Activated T-cell treated with anti-CD3 and anti-CD28 coated beads, Interleukin-2, amount 50 U/mL, for 72 hours (primary cell): Measurements from ENCODE around the gene PRSS27. TPM values are rescaled to one million over a fixed set of nuclear protein-coding genes. Genes with fewer than 3 reads are reported as not detected.
"Not testable (repeated sequence)": the region's sequence is repeated elsewhere in the genome, so short reads cannot be mapped to it uniquely, and the experiment has no call there.

ENCODE experiments used
- ATAC-seq, 2 donors: fragments of 150-1000 bp; cut with Tn5 transposase; replicated peaks in 1 of 2; 2 replicates each; pipeline ENCODE4 v1.10.0; 2021; ENCODE audit warnings: moderate library complexity in 2 of 2, mild to moderate bottlenecking in 1 of 2
- DNase-seq, 2 donors: peaks; one replicate each; pipeline ENCODE4 v3.0.0; 2021 to 2022; ENCODE audit warnings: mixed read lengths in 1 of 2
- H3K27ac Mint-ChIP-seq: one replicate; pipeline ENCODE4 v1.8.0; 2022; ENCODE audit warnings: mild to moderate bottlenecking, moderate library complexity, mixed read lengths
- H3K27me3 Mint-ChIP-seq: one replicate; pipeline ENCODE4 v1.8.0; 2022; ENCODE audit warnings: low read depth, mixed read lengths
- H3K36me3 Mint-ChIP-seq, 2 donors: one replicate each; pipeline ENCODE4 v1.8.0; 2022; ENCODE audit warnings: mixed read lengths in 2 of 2, mild to moderate bottlenecking in 1 of 2; ENCODE audit not compliant: insufficient read depth in 2 of 2
- H3K4me1 Mint-ChIP-seq: one replicate; pipeline ENCODE4 v1.8.0; 2022; ENCODE audit warnings: low read depth, mixed read lengths
- H3K4me3 Mint-ChIP-seq, 2 donors: one replicate each; pipeline ENCODE4 v1.8.0; 2022; ENCODE audit warnings: mild to moderate bottlenecking in 2 of 2, mixed read lengths in 2 of 2, moderate library complexity in 2 of 2
- H3K9me3 Mint-ChIP-seq, 2 donors: one replicate each; pipeline ENCODE4 v1.8.0; 2022; ENCODE audit warnings: mixed read lengths in 2 of 2
- total RNA-seq, 2 donors: library from RNA; stranded (reverse); gene quantifications; one replicate each; pipeline ENCODE4 v1.2.3, GENCODE V29; 2022

PRSS27 gene
- total RNA-seq, 2 donors from 2014 or later: 7.6 to 8.8 TPM

DNA sequence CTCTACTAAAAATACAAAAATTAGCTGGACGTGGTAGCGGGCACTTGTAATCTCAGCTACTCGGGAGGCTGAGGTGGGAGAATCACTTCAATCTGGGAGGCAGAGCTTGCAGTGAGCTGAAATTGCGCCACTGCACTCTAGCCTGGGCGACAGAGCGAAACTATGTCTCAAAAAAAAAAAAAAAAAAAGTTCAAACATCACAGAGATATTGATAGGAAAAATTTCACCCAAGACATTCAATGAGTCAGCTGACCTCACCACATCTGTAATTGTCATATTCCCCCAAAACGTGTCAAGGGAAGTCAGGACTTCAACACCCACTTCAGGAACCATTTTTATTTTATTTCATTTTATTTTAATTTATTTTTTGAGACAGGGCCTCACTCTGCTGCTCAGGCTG lies 8.0 kb upstream of the PRSS27 start:
- DNase-seq (no peak), ATAC-seq (peak in 1 of 2 donors; percentile 51)
- Mint-ChIP-seq H3K27ac (no peak overlapping the region), H3K9me3 (no peaks in the 10 kb centered on the region), H3K27me3 (peaks cover 6% of the 10 kb centered on the region), H3K36me3 (no peaks in the 10 kb centered on the region), H3K4me1 (peaks cover 7% of the 10 kb centered on the region), H3K4me3 (no peak overlapping the region)

DNA sequence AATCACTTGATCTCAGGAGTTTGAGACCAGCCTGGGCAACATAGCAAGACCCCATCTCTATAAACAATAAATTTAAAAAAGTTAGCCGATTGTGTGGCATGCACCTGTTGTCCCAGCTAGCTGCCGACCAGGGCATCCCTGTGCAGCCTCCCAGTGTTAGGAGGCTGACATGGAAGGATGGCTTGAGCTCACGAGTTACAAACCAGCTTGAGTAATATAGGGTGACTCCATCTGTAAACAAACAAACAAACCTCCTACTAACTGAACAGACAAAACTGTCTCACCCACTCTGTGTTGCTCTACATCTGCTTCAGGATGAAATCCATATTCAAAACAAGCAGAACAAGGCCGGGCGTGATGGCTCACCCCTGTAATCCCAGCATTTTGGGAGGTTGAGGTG lies 6.9 kb upstream of the PRSS27 start:
- H3K4me1 Mint-ChIP-seq: peaks cover 7% of the 10 kb centered on the region

DNA sequence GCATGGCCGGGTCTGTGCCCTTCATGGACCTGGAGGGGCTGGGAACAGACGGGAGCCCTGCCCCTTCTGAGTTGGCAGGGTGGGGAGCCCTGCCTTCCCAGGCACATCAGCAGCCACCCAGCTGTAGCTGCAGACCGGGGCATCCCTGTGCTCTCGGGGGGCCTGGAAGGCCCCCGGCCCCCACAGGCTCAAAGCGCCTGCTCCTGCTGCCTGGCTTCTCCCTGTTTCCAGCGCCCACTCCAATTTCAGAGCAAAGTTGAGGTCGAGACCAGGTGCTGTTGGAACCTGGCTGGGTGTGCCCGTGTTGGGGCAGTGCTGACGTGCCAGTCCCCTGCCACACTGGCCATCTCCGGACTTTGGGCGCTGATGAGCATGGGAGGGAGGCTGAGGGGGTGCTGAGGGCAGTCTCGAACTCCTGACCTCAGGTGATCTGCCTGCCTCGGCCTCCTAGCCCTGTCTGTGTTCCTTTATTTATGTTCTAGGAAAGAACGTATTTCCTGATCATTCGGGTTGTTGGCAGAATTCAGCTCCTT lies 4.9 kb upstream of the PRSS27 start:
- Mint-ChIP-seq H3K36me3 (no peaks in the 10 kb centered on the region), H3K9me3 (no peaks in the 10 kb centered on the region), H3K27me3 (peaks cover 6% of the 10 kb centered on the region), H3K4me3 (no peak overlapping the region), H3K4me1 (peaks cover 7% of the 10 kb centered on the region), H3K27ac (no peak overlapping the region)
- ATAC-seq (no peak), DNase-seq (no peak)

More for the DNA sequence above, 6.9 kb upstream of the PRSS27 start:
- no peak overlapping the region for H3K27ac Mint-ChIP-seq
- H3K27me3 Mint-ChIP-seq: peaks cover 6% of the 10 kb centered on the region
- no peak overlapping the region for H3K4me3 Mint-ChIP-seq
- DNase-seq: no peak
- no peaks in the 10 kb centered on the region for H3K36me3 Mint-ChIP-seq
- no peak for ATAC-seq
- H3K9me3 Mint-ChIP-seq: no peaks in the 10 kb centered on the region

DNA sequence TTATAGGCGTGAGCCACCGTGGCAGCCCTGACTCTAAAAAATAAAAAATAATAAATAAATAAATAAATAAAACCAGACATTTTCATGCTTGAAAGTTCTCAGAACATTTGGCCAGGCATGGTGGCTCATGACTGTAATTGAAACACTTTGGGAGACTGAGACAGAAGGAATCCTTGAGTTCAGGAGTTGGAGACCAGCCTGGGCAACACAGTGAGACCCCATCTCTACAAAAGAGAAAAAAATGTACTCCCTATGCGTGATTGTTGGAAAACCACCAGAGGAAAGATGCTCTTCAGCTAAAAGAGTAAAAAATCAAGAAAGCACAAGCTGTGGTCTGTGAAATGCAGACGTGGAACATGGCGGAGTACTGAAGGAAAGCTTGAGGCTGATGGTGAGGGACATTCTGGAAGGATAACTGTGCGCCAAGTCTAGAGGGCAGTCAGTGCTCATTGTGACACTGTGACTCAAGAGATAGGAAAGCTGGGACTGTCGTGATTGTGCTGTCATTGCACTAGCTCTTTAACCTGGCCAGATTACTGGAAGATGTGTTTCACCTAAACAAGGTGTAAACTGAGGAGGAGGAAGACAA lies 4.2 kb upstream of the PRSS27 start:
- Mint-ChIP-seq H3K36me3 (no peaks in the 10 kb centered on the region), H3K9me3 (no peaks in the 10 kb centered on the region), H3K4me1 (peaks cover 7% of the 10 kb centered on the region), H3K27ac (no peak overlapping the region), H3K4me3 (no peak overlapping the region), H3K27me3 (peaks cover 6% of the 10 kb centered on the region)
- ATAC-seq (no peak), DNase-seq (no peak)

DNA sequence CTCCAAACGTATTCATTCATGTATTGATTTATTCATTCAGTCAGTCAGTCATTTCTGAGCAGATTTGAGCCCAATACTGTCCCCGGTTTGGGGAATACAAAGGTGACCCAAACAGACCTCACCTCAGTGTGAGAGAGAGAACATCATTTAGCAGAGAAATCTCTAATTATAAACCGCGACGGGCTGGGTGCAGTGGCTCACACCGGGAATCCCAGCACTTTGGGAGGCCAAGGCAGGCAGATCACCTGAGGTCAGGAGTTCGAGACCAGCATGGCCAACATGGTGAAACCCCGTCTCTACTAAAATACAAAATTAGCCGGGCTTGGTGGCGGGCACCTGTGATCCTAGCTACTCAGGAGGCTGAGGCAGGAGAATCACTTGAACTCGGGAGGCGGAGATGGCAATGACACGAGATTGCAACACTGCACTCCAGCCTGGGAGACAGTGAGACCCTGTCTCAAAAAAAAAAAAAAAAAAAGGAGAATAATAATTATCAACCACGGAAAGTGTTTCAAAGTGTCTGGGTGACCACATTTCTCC lies 1.7 kb upstream of the PRSS27 start:
- DNase-seq, ATAC-seq, H3K36me3 Mint-ChIP-seq, H3K27ac Mint-ChIP-seq, H3K27me3 Mint-ChIP-seq, H3K9me3 Mint-ChIP-seq, H3K4me1 Mint-ChIP-seq: not testable (repeated sequence)
- peak overlapping the region; percentile 69 to 73 for H3K4me3 Mint-ChIP-seq

DNA sequence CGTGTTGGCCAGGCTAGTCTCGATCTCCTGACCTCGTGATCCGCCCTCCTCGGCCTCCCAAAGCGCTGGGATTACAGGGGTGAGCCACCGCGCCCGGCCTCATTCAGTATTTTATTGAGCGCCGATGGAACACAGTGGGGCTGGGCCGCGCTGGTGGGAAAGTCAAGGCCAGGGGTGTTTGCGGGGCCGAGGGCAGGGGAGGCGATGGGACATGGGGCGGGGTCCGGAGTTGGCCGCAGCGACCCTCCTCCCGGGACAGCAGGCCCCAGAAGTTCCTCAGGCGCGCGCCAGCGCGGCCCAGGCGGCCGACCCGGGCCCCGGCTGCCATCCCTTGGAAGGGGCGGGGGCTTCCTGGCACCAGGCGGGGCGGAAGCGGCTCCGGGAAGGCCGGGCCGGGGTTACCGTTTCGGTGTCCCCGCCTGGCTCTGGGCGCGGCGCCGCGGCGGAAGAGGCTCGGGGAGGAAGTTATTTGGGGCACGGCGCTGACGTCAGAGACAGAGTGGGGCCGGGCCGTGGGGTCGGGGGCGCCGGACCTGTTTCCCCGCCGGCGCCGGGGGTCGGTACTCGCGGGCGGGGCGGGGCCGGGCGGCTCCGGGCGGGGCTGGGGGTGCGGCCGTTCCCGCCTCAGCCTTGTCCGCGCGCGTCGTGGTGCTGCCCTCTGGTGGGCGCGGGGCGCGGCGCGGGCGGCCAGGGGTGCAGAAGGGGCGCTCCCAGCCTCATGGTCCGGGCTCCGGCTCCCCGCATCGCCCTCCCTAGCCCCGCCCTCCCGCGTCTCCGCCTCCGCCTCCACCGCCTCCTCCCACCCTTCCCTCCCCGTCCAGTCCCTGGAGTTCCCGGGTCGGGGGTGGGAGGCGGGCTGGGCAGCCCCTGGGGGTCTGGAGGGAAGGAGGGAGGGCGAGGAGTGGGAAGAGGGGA lies 952 bp upstream of the PRSS27 start:
- H3K9me3 Mint-ChIP-seq: no peaks in the 10 kb centered on the region
- H3K27ac Mint-ChIP-seq: peak overlapping the region; percentile 68
- H3K4me1 Mint-ChIP-seq: peaks cover 5% of the 10 kb centered on the region
- peaks cover 6% of the 10 kb centered on the region for H3K27me3 Mint-ChIP-seq
- peak; percentile 90 for ATAC-seq
- DNase-seq: peak; percentile 92 to 94
- peak overlapping the region; percentile 83 to 85 for H3K4me3 Mint-ChIP-seq
- H3K36me3 Mint-ChIP-seq: no peaks in the 10 kb centered on the region

DNA sequence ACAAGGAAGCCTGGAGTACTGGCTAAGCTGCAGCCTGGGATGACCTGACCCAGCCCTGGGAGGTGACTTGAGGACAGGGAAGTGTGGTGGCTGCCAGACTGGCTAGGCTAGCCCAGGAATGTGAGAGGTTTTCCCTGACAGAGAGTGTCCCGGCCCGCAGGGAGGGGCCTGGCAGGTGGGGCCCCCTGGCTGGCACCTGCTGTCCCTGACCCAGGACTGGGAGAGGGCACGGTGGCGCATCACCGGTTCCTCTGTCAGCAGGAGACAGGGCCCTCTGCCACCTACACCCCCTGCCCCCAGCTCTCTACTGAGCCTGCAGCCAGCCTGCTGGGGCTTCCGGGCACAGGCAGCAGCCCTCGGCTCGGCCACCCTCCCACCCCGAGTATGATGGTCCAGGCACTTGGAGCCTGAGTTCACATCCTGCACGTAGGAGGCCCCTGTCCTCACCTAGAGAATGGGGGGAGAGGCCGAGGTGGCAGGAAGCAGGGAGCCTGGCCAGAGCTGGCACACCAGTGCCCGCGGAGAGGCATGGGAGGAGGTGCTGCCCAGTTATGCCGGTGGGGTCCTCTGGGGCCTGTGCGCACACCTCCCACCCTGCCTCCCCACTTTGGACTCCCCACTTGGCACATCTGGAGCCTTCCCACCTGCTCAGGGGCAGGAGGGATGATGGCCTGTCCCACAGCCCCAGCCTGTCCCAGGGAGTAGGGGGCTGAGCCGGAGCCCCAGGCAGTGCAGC lies 528 bp downstream of the PRSS27 start:
- H3K4me3 Mint-ChIP-seq: peak overlapping the region; percentile 68 to 83
- no peaks in the 10 kb centered on the region for H3K9me3 Mint-ChIP-seq
- H3K27ac Mint-ChIP-seq: no peak overlapping the region
- peaks cover 15% of the 10 kb centered on the region for H3K4me1 Mint-ChIP-seq
- H3K36me3 Mint-ChIP-seq: no peaks in the 10 kb centered on the region
- ATAC-seq (no peak), DNase-seq (no peak)
- H3K27me3 Mint-ChIP-seq: peaks cover 5% of the 10 kb centered on the region

DNA sequence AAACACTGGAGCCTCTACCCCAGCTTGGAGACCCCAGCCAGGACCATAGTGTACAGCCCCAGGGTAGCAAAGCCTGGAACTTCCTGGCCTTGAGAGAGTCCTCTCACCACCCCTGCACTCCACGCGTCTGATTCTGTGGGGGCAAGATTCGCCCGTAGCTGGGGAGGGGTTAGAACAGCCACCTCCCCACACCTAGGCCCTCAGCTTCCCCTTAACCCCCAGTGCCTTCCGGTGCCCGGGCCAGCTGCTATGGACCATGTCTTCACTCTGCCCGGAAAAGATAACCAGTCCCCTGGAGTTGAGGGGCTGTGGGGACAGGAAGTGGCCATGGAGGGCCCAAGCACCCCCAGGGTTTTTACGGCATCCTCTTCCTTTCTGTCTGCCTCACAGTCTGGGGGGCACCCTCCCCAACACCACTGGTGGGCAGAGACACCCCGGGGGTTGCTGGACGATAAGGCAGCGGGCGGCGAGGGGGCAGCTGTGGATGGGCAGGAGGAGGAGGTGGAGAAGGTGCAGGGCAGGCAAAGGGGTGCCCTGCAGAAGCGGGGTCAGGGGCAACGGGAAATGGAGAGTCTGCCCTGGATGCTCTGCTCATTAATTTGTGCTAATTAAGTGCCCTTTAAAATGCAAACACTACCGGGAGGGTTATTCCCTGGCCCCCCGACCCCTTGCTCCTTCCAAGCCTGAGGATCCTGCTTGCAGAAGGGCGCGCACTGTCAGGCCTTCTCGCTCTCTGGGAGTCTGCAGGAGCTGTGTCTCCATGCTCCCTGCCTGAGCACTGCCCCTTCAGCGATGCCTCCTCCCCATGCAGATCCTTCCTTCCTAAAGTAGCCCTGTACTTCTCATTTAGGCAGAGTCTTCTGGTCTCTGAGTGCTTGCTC lies 2.4 kb downstream of the PRSS27 start:
- no peaks in the 10 kb centered on the region for H3K27me3 Mint-ChIP-seq
- no peak overlapping the region for H3K4me3 Mint-ChIP-seq

DNA sequence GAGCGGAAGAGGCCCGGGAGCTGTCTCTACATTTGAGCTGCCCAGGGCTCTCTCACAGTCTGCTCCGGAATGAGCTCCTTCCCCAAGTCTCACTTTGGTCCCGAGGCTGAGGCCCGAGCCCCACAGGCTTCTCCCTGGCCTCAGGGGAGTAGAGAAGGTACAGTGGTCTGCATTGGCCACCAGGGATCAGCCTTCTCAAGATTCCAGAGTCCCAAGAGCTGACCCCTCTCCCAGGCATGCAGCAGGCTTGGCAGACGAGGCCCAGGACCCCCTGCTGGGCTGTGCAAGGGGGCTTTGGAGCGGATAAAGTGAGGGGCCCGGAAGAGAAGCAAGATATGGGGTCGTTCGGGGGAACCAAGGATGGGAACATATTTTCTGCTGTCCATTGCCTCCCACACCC lies 3.1 kb downstream of the PRSS27 start:
- Mint-ChIP-seq H3K9me3 (no peaks in the 10 kb centered on the region), H3K36me3 (no peaks in the 10 kb centered on the region), H3K4me3 (peak overlapping the region in 1 of 2 donors; percentile 66), H3K27me3 (no peaks in the 10 kb centered on the region), H3K27ac (no peak overlapping the region), H3K4me1 (peaks cover 15% of the 10 kb centered on the region)
- no peak for DNase-seq
- no peak for ATAC-seq

More for the DNA sequence above, 2.4 kb downstream of the PRSS27 start:
- ATAC-seq (no peak), DNase-seq (no peak)
- H3K36me3 Mint-ChIP-seq: no peaks in the 10 kb centered on the region
- H3K4me1 Mint-ChIP-seq: peaks cover 15% of the 10 kb centered on the region
- H3K9me3 Mint-ChIP-seq: no peaks in the 10 kb centered on the region
- no peak overlapping the region for H3K27ac Mint-ChIP-seq

DNA sequence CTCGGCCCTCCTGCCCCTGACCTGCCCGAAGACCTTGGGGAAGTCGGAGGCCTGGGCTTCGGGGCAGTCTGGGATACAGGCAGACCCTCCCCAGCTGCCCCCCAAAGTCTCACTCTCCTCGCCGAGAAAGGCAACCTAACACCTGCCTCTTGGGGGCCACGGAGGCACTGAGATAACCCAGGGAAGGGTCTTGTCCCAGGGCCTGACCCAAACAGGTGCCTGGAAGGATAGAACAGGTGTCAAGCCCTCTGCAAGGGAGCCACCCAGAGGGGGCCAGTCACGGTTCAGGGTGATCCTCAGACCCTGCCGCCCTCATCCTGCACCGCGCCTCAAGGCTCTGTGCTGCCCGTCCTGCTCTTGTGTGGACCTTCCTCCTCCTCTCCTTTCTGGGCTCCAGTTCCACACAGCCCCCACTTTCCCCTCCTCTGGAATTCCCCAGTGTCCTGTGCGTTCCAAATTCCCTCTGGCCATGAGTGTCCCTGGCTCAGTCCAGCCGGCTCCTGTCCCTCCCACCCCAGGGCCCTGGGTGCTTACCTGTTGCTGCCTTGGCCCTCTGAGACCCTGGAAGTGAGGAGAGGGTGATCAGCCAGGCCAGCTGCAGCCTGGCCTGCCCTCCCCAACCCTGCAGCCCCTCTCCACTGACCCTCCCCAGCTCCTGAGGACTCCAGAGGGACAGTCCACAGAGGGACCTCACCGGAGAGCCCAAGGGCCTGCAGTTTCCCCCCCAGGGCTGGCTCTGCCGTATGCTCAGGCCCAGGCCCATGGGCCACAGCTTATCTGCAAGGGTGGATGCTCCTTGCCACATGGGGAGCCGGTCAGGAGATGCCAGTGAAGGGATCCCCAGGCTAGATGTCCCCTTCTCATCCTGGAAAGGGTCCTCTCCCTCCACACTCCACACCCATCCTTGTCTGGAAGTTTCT lies 3.8 kb downstream of the PRSS27 start:
- ATAC-seq (no peak), DNase-seq (no peak)
- Mint-ChIP-seq H3K27ac (no peak overlapping the region), H3K4me3 (peak overlapping the region; percentile 49 to 66), H3K4me1 (peaks cover 15% of the 10 kb centered on the region), H3K9me3 (no peaks in the 10 kb centered on the region), H3K27me3 (no peaks in the 10 kb centered on the region), H3K36me3 (no peaks in the 10 kb centered on the region)

DNA sequence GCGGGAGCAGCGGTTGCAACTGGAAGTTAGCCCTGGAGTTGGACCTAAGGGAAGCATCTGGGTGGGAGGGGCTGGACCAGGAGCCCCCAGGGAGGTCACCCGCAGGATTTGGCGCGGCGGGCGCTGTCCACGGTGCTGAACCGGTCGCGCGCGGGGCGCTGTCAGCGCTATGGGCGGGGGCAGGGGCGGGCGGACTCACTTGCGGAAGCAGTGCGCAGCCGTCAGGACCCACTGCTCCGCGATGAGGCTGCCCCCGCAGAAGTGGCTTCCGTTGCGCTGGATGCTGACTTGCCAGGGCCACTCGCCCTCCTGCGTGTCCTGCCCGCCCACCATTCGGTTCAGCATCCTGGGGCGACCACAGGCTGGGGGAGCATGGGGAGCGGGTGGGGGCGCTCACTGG lies 4.5 kb downstream of the PRSS27 start:
- Mint-ChIP-seq H3K27ac (no peak overlapping the region), H3K4me3 (peak overlapping the region in 1 of 2 donors; percentile 71), H3K36me3 (no peaks in the 10 kb centered on the region), H3K4me1 (peaks cover 15% of the 10 kb centered on the region), H3K27me3 (no peaks in the 10 kb centered on the region), H3K9me3 (no peaks in the 10 kb centered on the region)
- ATAC-seq: peak; percentile 82 to 90
- peak; percentile 83 to 87 for DNase-seq
